Nephron (organoid): Measurements from ENCODE around the gene SLC12A8.

Source experiments
- H3K27ac Mint-ChIP-seq, 3 experiments: 2 replicates each; pipeline ENCODE4 v1.8.0; 2020; ENCODE audit warnings: mixed read lengths in 3 of 3, mild to moderate bottlenecking in 2 of 3, moderate library complexity in 1 of 3
- H3K27me3 Mint-ChIP-seq: 2 replicates; pipeline ENCODE4 v1.8.0; 2021; ENCODE audit warnings: low read depth, mild to moderate bottlenecking, moderate library complexity, mixed read lengths
- H3K36me3 Mint-ChIP-seq: 2 replicates; pipeline ENCODE4 v1.8.0; 2020; ENCODE audit warnings: low read depth, mixed read lengths
- H3K4me1 Mint-ChIP-seq: 2 replicates; pipeline ENCODE4 v1.8.0; 2020; ENCODE audit warnings: mixed read lengths
- H3K4me3 Mint-ChIP-seq, 3 experiments: 2 replicates each; pipeline ENCODE4 v1.8.0; 2020; ENCODE audit warnings: mild to moderate bottlenecking in 3 of 3, mixed read lengths in 3 of 3, moderate library complexity in 2 of 3
- H3K9me3 Mint-ChIP-seq: 2 replicates; pipeline ENCODE4 v1.8.0; 2020; ENCODE audit warnings: mixed read lengths
- TF ChIP-seq, protein P1 (sequence below), 3 experiments: fragments of 200-600 bp; sonication (generic); IDR thresholded peaks; one replicate each; pipeline ENCODE4 v1.5.0; 2021; ENCODE audit warnings: antibody characterized with exemption in 3 of 3; ENCODE audit not compliant: unreplicated experiment in 3 of 3

Gene SLC12A8

GRCh38 chr3:125256675-125257074, 44.1 kb upstream of the SLC12A8 start:
- peaks cover 19% of the 10 kb centered on the region for H3K9me3 Mint-ChIP-seq
- H3K27ac Mint-ChIP-seq = no peak overlapping the region
- H3K4me1 Mint-ChIP-seq = no peaks in the 10 kb centered on the region
- peaks cover 65% of the 10 kb centered on the region for H3K36me3 Mint-ChIP-seq
- H3K4me3 Mint-ChIP-seq = no peak overlapping the region
- TF ChIP-seq, protein P1, sequence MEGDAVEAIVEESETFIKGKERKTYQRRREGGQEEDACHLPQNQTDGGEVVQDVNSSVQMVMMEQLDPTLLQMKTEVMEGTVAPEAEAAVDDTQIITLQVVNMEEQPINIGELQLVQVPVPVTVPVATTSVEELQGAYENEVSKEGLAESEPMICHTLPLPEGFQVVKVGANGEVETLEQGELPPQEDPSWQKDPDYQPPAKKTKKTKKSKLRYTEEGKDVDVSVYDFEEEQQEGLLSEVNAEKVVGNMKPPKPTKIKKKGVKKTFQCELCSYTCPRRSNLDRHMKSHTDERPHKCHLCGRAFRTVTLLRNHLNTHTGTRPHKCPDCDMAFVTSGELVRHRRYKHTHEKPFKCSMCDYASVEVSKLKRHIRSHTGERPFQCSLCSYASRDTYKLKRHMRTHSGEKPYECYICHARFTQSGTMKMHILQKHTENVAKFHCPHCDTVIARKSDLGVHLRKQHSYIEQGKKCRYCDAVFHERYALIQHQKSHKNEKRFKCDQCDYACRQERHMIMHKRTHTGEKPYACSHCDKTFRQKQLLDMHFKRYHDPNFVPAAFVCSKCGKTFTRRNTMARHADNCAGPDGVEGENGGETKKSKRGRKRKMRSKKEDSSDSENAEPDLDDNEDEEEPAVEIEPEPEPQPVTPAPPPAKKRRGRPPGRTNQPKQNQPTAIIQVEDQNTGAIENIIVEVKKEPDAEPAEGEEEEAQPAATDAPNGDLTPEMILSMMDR (IDR thresholded peaks at IDR 0.05; ENCODE audit: unreplicated experiment in 3 of 3) = no peak
- H3K27me3 Mint-ChIP-seq = no peaks in the 10 kb centered on the region

- TF ChIP-seq, protein P1 (IDR thresholded peaks at IDR 0.05; ENCODE audit: unreplicated experiment in 3 of 3) = no peak
- no peaks in the 10 kb centered on the region for H3K4me1 Mint-ChIP-seq
- no peaks in the 10 kb centered on the region for H3K9me3 Mint-ChIP-seq
- H3K36me3 Mint-ChIP-seq = peaks cover 34% of the 10 kb centered on the region
- H3K27me3 Mint-ChIP-seq = no peaks in the 10 kb centered on the region
- no peak overlapping the region for H3K4me3 Mint-ChIP-seq
- no peak overlapping the region for H3K27ac Mint-ChIP-seq
These were observed 38.4 kb upstream of the SLC12A8 start for GRCh38 chr3:125250973-125251372.

DNA sequence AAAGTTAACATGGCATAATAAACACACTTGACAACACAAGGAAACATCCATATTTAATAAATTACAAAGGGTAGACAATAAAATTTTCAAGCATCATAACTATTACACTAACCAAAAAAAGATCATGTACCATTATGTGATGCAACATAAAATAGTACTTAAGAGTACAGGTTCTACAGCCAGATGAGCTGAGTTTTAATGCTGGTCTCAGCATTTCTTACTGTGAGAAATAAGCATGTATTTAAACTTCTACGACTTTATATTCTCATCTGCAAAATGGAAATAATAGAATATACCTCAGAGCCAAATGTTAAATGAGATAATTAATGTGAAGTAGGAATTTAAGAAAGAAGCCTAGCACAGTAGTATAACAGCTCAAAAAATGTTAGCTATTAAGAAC, 33.7 kb upstream of the SLC12A8 start:
- Mint-ChIP-seq H3K4me1 (no peaks in the 10 kb centered on the region), H3K27me3 (no peaks in the 10 kb centered on the region), H3K27ac (no peak overlapping the region), H3K4me3 (no peak overlapping the region), H3K36me3 (peaks cover 39% of the 10 kb centered on the region), H3K9me3 (no peaks in the 10 kb centered on the region)
- TF ChIP-seq, protein P1 (IDR thresholded peaks at IDR 0.05; ENCODE audit: unreplicated experiment in 3 of 3) = no peak

GRCh38 chr3:125245521-125245920, 33.0 kb upstream of the SLC12A8 start:
- no peaks in the 10 kb centered on the region for H3K9me3 Mint-ChIP-seq
- no peak overlapping the region for H3K27ac Mint-ChIP-seq
- no peaks in the 10 kb centered on the region for H3K4me1 Mint-ChIP-seq
- H3K27me3 Mint-ChIP-seq = no peaks in the 10 kb centered on the region
- no peak overlapping the region for H3K4me3 Mint-ChIP-seq
- peaks cover 39% of the 10 kb centered on the region for H3K36me3 Mint-ChIP-seq
- TF ChIP-seq, protein P1 (IDR thresholded peaks at IDR 0.05; ENCODE audit: unreplicated experiment in 3 of 3) = no peak

GRCh38 chr3:125240496-125240895, 27.9 kb upstream of the SLC12A8 start:
- H3K36me3 Mint-ChIP-seq = peaks cover 50% of the 10 kb centered on the region
- no peak overlapping the region for H3K4me3 Mint-ChIP-seq
- no peaks in the 10 kb centered on the region for H3K9me3 Mint-ChIP-seq
- TF ChIP-seq, protein P1 (IDR thresholded peaks at IDR 0.05; ENCODE audit: unreplicated experiment in 3 of 3) = no peak
- H3K4me1 Mint-ChIP-seq = no peaks in the 10 kb centered on the region
- no peaks in the 10 kb centered on the region for H3K27me3 Mint-ChIP-seq
- no peak overlapping the region for H3K27ac Mint-ChIP-seq

DNA sequence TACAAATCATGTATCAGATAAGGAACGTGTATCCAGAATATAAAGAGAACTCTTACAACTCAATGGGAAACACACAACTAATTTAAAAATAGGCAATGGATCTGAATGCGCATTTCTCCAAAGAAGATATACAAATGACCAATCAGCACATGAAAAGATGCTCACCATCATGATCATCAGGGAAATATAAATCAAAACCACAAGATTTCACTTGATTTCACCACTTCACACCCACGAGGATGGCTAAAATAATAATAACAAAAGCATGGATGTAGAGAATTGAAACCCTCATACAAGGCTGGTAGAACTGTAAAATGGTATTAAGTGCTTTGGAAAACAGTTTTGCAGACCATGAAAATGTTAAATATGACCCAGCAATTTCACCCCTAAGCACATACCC, 26.7 kb upstream of the SLC12A8 start:
- Mint-ChIP-seq H3K27me3 (no peaks in the 10 kb centered on the region), H3K9me3 (no peaks in the 10 kb centered on the region), H3K27ac (no peak overlapping the region), H3K4me1 (no peaks in the 10 kb centered on the region), H3K36me3 (peaks cover 47% of the 10 kb centered on the region), H3K4me3 (no peak overlapping the region)
- TF ChIP-seq, protein P1 (IDR thresholded peaks at IDR 0.05; ENCODE audit: unreplicated experiment in 3 of 3) = no peak
